Keratinocyte (primary cell): Measurements from ENCODE around the gene RHBDD1. TPM values are rescaled to one million over a fixed set of nuclear protein-coding genes. Genes with fewer than 3 reads are reported as not detected.

Experiments used
- DNase-seq: peaks from one replicate; pipeline ENCODE4 v3.0.0-alpha.2; 2011; ENCODE audit warnings: low read depth, missing footprints, low spot score
- FAIRE-seq: peaks from 2 replicates; lab custom pipeline; 2011; peaks lifted over from hg19 to GRCh38; lab: Jason Lieb, UNC
- H2AFZ ChIP-seq: 2 replicates; pipeline ENCODE4 v1.6.0; 2012; ENCODE audit warnings: low read length, control low read depth, inconsistent platforms; ENCODE audit not compliant: control insufficient read depth
- H3K27ac ChIP-seq: 2 replicates; pipeline ENCODE4 v1.5.1; 2011; ENCODE audit warnings: low read length; ENCODE audit not compliant: control insufficient read depth, insufficient read depth
- H3K27me3 ChIP-seq: 3 replicates; pipeline ENCODE4 v1.6.0; 2011; ENCODE audit warnings: low read length; ENCODE audit not compliant: control insufficient read depth, insufficient read depth; ENCODE audit errors: extremely low read depth
- H3K36me3 ChIP-seq, 2 experiments: 2 replicates in 1 of 2; 3 replicates in 1 of 2; pipeline ENCODE4 v1.5.1; 2011; ENCODE audit warnings: low read length in 2 of 2, mild to moderate bottlenecking in 1 of 2; ENCODE audit not compliant: control insufficient read depth in 2 of 2, insufficient read depth in 2 of 2; ENCODE audit errors: extremely low read depth in 1 of 2
- H3K4me1 ChIP-seq: 3 replicates; pipeline ENCODE4 v1.5.1; 2011; ENCODE audit warnings: low read length; ENCODE audit not compliant: control insufficient read depth, insufficient read depth; ENCODE audit errors: extremely low read depth
- H3K4me2 ChIP-seq: 3 replicates; pipeline ENCODE4 v1.6.0; 2011; ENCODE audit warnings: low read depth, low read length; ENCODE audit not compliant: control insufficient read depth, insufficient read depth; ENCODE audit errors: extremely low read depth
- H3K4me3 ChIP-seq, 3 experiments: fragments of 200-600 bp in 1 of 3; sonication (generic) in 1 of 3; 2 replicates in 2 of 3; 3 replicates in 1 of 3; pipeline ENCODE4 v1.5.1; 2011 to 2016; ENCODE audit warnings: low read length in 3 of 3, mild to moderate bottlenecking in 3 of 3, control low read depth in 2 of 3, inconsistent platforms in 1 of 3, low read depth in 1 of 3, mixed read lengths in 1 of 3, mixed run types in 1 of 3, moderate library complexity in 1 of 3; ENCODE audit not compliant: control insufficient read depth in 2 of 3, insufficient read depth in 2 of 3; ENCODE audit errors: extremely low read depth in 1 of 3
- H3K79me2 ChIP-seq: 2 replicates; pipeline ENCODE4 v1.6.0; 2012; ENCODE audit warnings: low read length; ENCODE audit not compliant: control insufficient read depth, insufficient read depth
- H3K9ac ChIP-seq: 3 replicates; pipeline ENCODE4 v1.6.0; 2011; ENCODE audit warnings: low read length; ENCODE audit not compliant: control insufficient read depth, insufficient read depth; ENCODE audit errors: extremely low read depth
- H3K9me1 ChIP-seq: 3 replicates; pipeline ENCODE4 v1.6.0; 2011; ENCODE audit warnings: low read length; ENCODE audit not compliant: control insufficient read depth, insufficient read depth; ENCODE audit errors: extremely low read depth
- H3K9me3 ChIP-seq: 2 replicates; pipeline ENCODE4 v1.5.1; 2012; ENCODE audit warnings: low read depth, low read length; ENCODE audit not compliant: control insufficient read depth
- H4K20me1 ChIP-seq: 3 replicates; pipeline ENCODE4 v1.6.0; 2011; ENCODE audit warnings: low read length; ENCODE audit not compliant: control insufficient read depth, insufficient read depth; ENCODE audit errors: extremely low read depth
- CTCF ChIP-seq, 3 experiments: IDR thresholded peaks in 1 of 3; conservative IDR thresholded peaks in 1 of 3; optimal IDR thresholded peaks in 1 of 3; 2 replicates in 2 of 3; 3 replicates in 1 of 3; pipeline versions ENCODE3 to v1.5.1; 2011; ENCODE audit warnings: low read length in 3 of 3, mild to moderate bottlenecking in 3 of 3, moderate library complexity in 2 of 3, control low read depth in 1 of 3, inconsistent platforms in 1 of 3; ENCODE audit not compliant: insufficient read depth in 2 of 3; ENCODE audit errors: extremely low read depth in 1 of 3
- EZH2 ChIP-seq: IDR thresholded peaks from one replicate; pipeline ENCODE4 v1.6.1; 2012; ENCODE audit warnings: inconsistent platforms, mild to moderate bottlenecking, low read length, moderate library complexity
- dilution Hi-C: fragments of 300-500 bp; cut with MboI; formaldehyde crosslinking; loops from one replicate; pipeline ENCODE4 v1.7.0; 2020; ENCODE audit warnings: low sequenced_read_pairs; ENCODE audit not compliant: extremely low pct_ligation_motif_present
- polyA plus RNA-seq, 5 experiments: library from polyadenylated mRNA; depleted of rRNA in 3 of 5; stranded (reverse) in 3 of 5; stranded (forward) in 1 of 5; unstranded in 1 of 5; fragments of >200 nt; gene quantifications; 1 replicate in 1 of 5; 2 replicates in 3 of 5; 3 replicates in 1 of 5; pipeline versions ENCODE4 v1.2.1 to v1.2.3, GENCODE V29; 2011 to 2012; ENCODE audit warnings: missing spikeins in 2 of 5, low read depth in 1 of 5, low replicate concordance in 1 of 5

RHBDD1 gene
- polyA plus RNA-seq, 1 donor (not counting 4 experiments of a cell fraction or from before 2014, with no cell fraction given), result 27.8 TPM

- Histone ChIP-seq H3K4me3 (no peak overlapping the region), H3K4me2 (no peak overlapping the region), H2AFZ (no peak overlapping the region), H3K27me3 (no peaks in the 10 kb centered on the region), H3K9me3 (no peaks in the 10 kb centered on the region), H3K9ac (no peak overlapping the region), H3K79me2 (no peaks in the 10 kb centered on the region), H3K36me3 (no peaks in the 10 kb centered on the region), H3K27ac (no peak overlapping the region), H4K20me1 (no peaks in the 10 kb centered on the region), H3K9me1 (no peaks in the 10 kb centered on the region), H3K4me1 (peaks cover 8% of the 10 kb centered on the region)
- TF ChIP-seq CTCF (optimal IDR thresholded peaks at IDR 0.05 in 1 of 3, IDR thresholded peaks at IDR 0.05 in 1 of 3, conservative IDR thresholded peaks at IDR 0.05 in 1 of 3; ENCODE audit: extremely low read depth in 1 of 3, insufficient read depth in 2 of 3, low read length in 3 of 3), result no peak
- TF ChIP-seq EZH2, result no peak
- DNase-seq (no peak), FAIRE-seq (no peak)
- dilution Hi-C loops, result no loop called here
Observed at GRCh38 chr2:226953206-226953605, 117.4 kb downstream of the RHBDD1 start.

- dilution Hi-C loops, result no loop called here
- no peak overlapping the region for H3K4me2 ChIP-seq
- H3K9me1 ChIP-seq, result no peaks in the 10 kb centered on the region
- H3K9ac ChIP-seq, result no peak overlapping the region
- DNase-seq, result no peak
- H3K36me3 ChIP-seq, result no peaks in the 10 kb centered on the region
- H3K9me3 ChIP-seq, result no peaks in the 10 kb centered on the region
- TF ChIP-seq CTCF (optimal IDR thresholded peaks at IDR 0.05 in 1 of 3, IDR thresholded peaks at IDR 0.05 in 1 of 3, conservative IDR thresholded peaks at IDR 0.05 in 1 of 3; ENCODE audit: extremely low read depth in 1 of 3, insufficient read depth in 2 of 3, low read length in 3 of 3), result no peak
- no peak for TF ChIP-seq EZH2
- H3K27ac ChIP-seq, result no peak overlapping the region
- H3K4me3 ChIP-seq, result no peak overlapping the region
- no peaks in the 10 kb centered on the region for H3K27me3 ChIP-seq
- H3K79me2 ChIP-seq, result no peaks in the 10 kb centered on the region
- H2AFZ ChIP-seq, result no peak overlapping the region
- no peaks in the 10 kb centered on the region for H4K20me1 ChIP-seq
- FAIRE-seq, result no peak
- H3K4me1 ChIP-seq, result peaks cover 8% of the 10 kb centered on the region
Observed at GRCh38 chr2:226953826-226954225, 118.0 kb downstream of the RHBDD1 start.
